GM12891 (cell line): ENCODE results near the gene TIAM2.

ENCODE experiments used
- POLR2A ChIP-seq: IDR thresholded peaks from 2 replicates; pipeline ENCODE4 v1.6.1; 2011; ENCODE audit warnings: low read depth, low read length, control low read depth
- POLR2AphosphoS5 ChIP-seq: IDR thresholded peaks from 2 replicates; pipeline ENCODE4 v1.6.1; 2011; ENCODE audit warnings: low read depth, low read length, control low read depth
- POU2F2 ChIP-seq: IDR thresholded peaks from 2 replicates; pipeline ENCODE4 v1.6.1; 2011; ENCODE audit warnings: low read depth, mild to moderate bottlenecking, control low read depth, low read length, moderate library complexity

GRCh38 chr6:154998855-154999254, 3.7 kb downstream of the TIAM2 start:
- TF ChIP-seq POLR2A (no peak), POLR2AphosphoS5 (no peak), POU2F2 (no peak)
